CD14-positive monocyte (primary cell): Measurements from ENCODE around the gene OR5M8. TPM values are rescaled to one million over a fixed set of nuclear protein-coding genes. Genes with fewer than 3 reads are reported as not detected.

ENCODE experiments used
- DNase-seq, 3 donors: peaks; one replicate each; pipeline ENCODE4 v3.0.0-alpha.2; 2011 to 2022
- H2AFZ ChIP-seq: 2 replicates; pipeline ENCODE4 v1.6.0; 2012; ENCODE audit warnings: mild to moderate bottlenecking, low read depth, low read length, inconsistent platforms; ENCODE audit not compliant: insufficient read depth, poor library complexity, severe bottlenecking
- H3K27ac ChIP-seq, 2 donors: 1 replicate in 1 of 2; 2 replicates in 1 of 2; pipeline ENCODE4 v1.5.1; 2012 to 2013; ENCODE audit warnings: low read length in 2 of 2, control low read depth in 1 of 2, inconsistent platforms in 1 of 2, low read depth in 1 of 2, mild to moderate bottlenecking in 1 of 2
- H3K27me3 ChIP-seq, 2 donors: one replicate each; pipeline versions ENCODE4 v1.6.0 to v1.6.1; 2011 to 2013; ENCODE audit warnings: low read length in 2 of 2; ENCODE audit not compliant: control insufficient read depth in 2 of 2, insufficient read depth in 2 of 2
- H3K36me3 ChIP-seq, 2 donors: replicated peaks in 1 of 2; 1 replicate in 1 of 2; 2 replicates in 1 of 2; pipeline versions ENCODE4 v1.5.1 to v1.6.1; 2012 to 2013; ENCODE audit warnings: low read length in 2 of 2, control low read depth in 1 of 2, inconsistent platforms in 1 of 2, mild to moderate bottlenecking in 1 of 2; ENCODE audit not compliant: insufficient read depth in 2 of 2, control insufficient read depth in 1 of 2
- H3K4me1 ChIP-seq, 2 donors: 1 replicate in 1 of 2; 2 replicates in 1 of 2; pipeline versions ENCODE4 v1.5.1 to v1.6.1; 2012 to 2013; ENCODE audit warnings: low read length in 2 of 2, control low read depth in 1 of 2, inconsistent platforms in 1 of 2, mild to moderate bottlenecking in 1 of 2, moderate library complexity in 1 of 2; ENCODE audit not compliant: insufficient read depth in 2 of 2, control insufficient read depth in 1 of 2
- H3K4me2 ChIP-seq: replicated peaks from 2 replicates; pipeline ENCODE3; 2012; ENCODE audit warnings: low read length, moderate library complexity, mild to moderate bottlenecking; ENCODE audit not compliant: poor library complexity, severe bottlenecking; ENCODE audit errors: extremely low read depth
- H3K4me3 ChIP-seq, 3 experiments: fragments of 200-600 bp in 1 of 3; sonication (generic) in 1 of 3; replicated peaks in 1 of 3; 1 replicate in 2 of 3; 2 replicates in 1 of 3; pipeline ENCODE4 v1.5.1; 2011 to 2013; ENCODE audit warnings: low read length in 3 of 3, mild to moderate bottlenecking in 3 of 3, control low read depth in 2 of 3, low read depth in 2 of 3, inconsistent platforms in 1 of 3, moderate library complexity in 1 of 3
- H3K79me2 ChIP-seq: 2 replicates; pipeline ENCODE4 v1.6.0; 2012; ENCODE audit warnings: mild to moderate bottlenecking, control low read depth, inconsistent platforms, low read length, moderate library complexity; ENCODE audit not compliant: insufficient read depth
- H3K9ac ChIP-seq: 2 replicates; pipeline ENCODE4 v1.6.0; 2017; ENCODE audit warnings: low read length, mild to moderate bottlenecking; ENCODE audit not compliant: insufficient read depth, poor library complexity, severe bottlenecking
- H3K9me3 ChIP-seq, 2 donors: replicated peaks in 1 of 2; 1 replicate in 1 of 2; 2 replicates in 1 of 2; pipeline versions ENCODE4 v1.5.1 to v1.6.1; 2012 to 2013; ENCODE audit warnings: low read length in 2 of 2, control low read depth in 1 of 2; ENCODE audit not compliant: control insufficient read depth in 1 of 2, insufficient read depth in 1 of 2
- H4K20me1 ChIP-seq: 2 replicates; pipeline ENCODE4 v1.6.0; 2012; ENCODE audit warnings: mild to moderate bottlenecking, low read length, control low read depth, moderate library complexity; ENCODE audit not compliant: insufficient read depth
- H3K27ac Mint-ChIP-seq, 7 donors: one replicate each; pipeline ENCODE4 v1.8.0; 2020; ENCODE audit warnings: mild to moderate bottlenecking in 7 of 7, mixed read lengths in 7 of 7, moderate library complexity in 6 of 7, inconsistent platforms in 2 of 7
- H3K27me3 Mint-ChIP-seq, 3 donors: one replicate each; pipeline ENCODE4 v1.8.0; 2021 to 2022; ENCODE audit warnings: low read depth in 3 of 3, mild to moderate bottlenecking in 3 of 3, mixed read lengths in 3 of 3, moderate library complexity in 3 of 3, inconsistent platforms in 1 of 3
- H3K36me3 Mint-ChIP-seq, 2 donors: one replicate each; pipeline ENCODE4 v1.8.0; 2020; ENCODE audit warnings: mixed read lengths in 2 of 2, inconsistent platforms in 1 of 2, mild to moderate bottlenecking in 1 of 2
- H3K4me1 Mint-ChIP-seq: one replicate; pipeline ENCODE4 v1.8.0; 2020; ENCODE audit warnings: mild to moderate bottlenecking, mixed read lengths
- H3K4me3 Mint-ChIP-seq, 2 donors: one replicate each; pipeline ENCODE4 v1.8.0; 2020; ENCODE audit warnings: mild to moderate bottlenecking in 2 of 2, mixed read lengths in 2 of 2, moderate library complexity in 1 of 2
- H3K9me3 Mint-ChIP-seq, 7 donors: one replicate each; pipeline ENCODE4 v1.8.0; 2020 to 2022; ENCODE audit warnings: mixed read lengths in 7 of 7, mild to moderate bottlenecking in 6 of 7, moderate library complexity in 6 of 7, inconsistent platforms in 2 of 7
- CTCF ChIP-seq: fragments of 200-600 bp; IDR thresholded peaks from one replicate; pipeline ENCODE4 v1.8.0; 2022; ENCODE audit warnings: antibody characterized with exemption, mild to moderate bottlenecking
- WGBS: methylation state at CpG from one replicate; pipeline ENCODE4 v1.1.5; 2013; ENCODE audit warnings: missing lambda C conversion rate; ENCODE audit not compliant: insufficient coverage; 5-methylcytosine and 5-hydroxymethylcytosine counted together
- intact Hi-C, 2 donors: fragments of 100-400 bp; cut with micrococcal nuclease; formaldehyde crosslinking; loops; one replicate each; pipeline versions ENCODE4 v1.15.0 to v1.15.1; 2023
- polyA plus RNA-seq, 3 donors: library from polyadenylated mRNA; depleted of rRNA in 1 of 3; unstranded in 2 of 3; stranded (reverse) in 1 of 3; fragments of 300-500 nt in 2 of 3; fragments of >200 nt in 1 of 3; fragmentation: Illumina TruSeq in 2 of 3; gene quantifications; 1 replicate in 2 of 3; 2 replicates in 1 of 3; pipeline ENCODE4 v1.2.3, GENCODE V29; 2012 to 2021

OR5M8 gene
- polyA plus RNA-seq, 3 donors: not detected

GRCh38 chr11:56513280-56513679 is 22.1 kb upstream of the OR5M8 start:
- Mint-ChIP-seq H3K36me3 (no peaks in the 10 kb centered on the region), H3K4me3 (no peak overlapping the region), H3K27ac (no peak overlapping the region), H3K9me3 (peaks cover 0 to 3% (median 2%) of the 10 kb centered on the region in 7 donors), H3K27me3 (no peaks in the 10 kb centered on the region), H3K4me1 (no peaks in the 10 kb centered on the region)
- intact Hi-C loops: no loop called here
- H3K36me3 ChIP-seq: no peaks in the 10 kb centered on the region
- H3K27ac ChIP-seq: no peak overlapping the region
- TF ChIP-seq CTCF: no peak
- no peaks in the 10 kb centered on the region for H4K20me1 ChIP-seq
- H3K4me1 ChIP-seq: no peaks in the 10 kb centered on the region
- no peak overlapping the region for H2AFZ ChIP-seq
- H3K4me3 ChIP-seq: no peak overlapping the region
- no peaks in the 10 kb centered on the region for H3K27me3 ChIP-seq
- no peak for DNase-seq
- no peak overlapping the region for H3K4me2 ChIP-seq
- H3K79me2 ChIP-seq: no peaks in the 10 kb centered on the region
- WGBS: no CpG with 5 or more reads among the region's 1 CpG
- H3K9ac ChIP-seq: no peak overlapping the region
- H3K9me3 ChIP-seq: peaks cover 0 to 7% of the 10 kb centered on the region in 2 donors

GRCh38 chr11:56509439-56509838 is 18.3 kb upstream of the OR5M8 start:
- intact Hi-C loops: no loop called here
- Mint-ChIP-seq H3K27ac (no peak overlapping the region), H3K9me3 (peaks cover 1 to 6% (median 2%) of the 10 kb centered on the region in 7 donors), H3K4me3 (no peak overlapping the region), H3K27me3 (no peaks in the 10 kb centered on the region), H3K4me1 (no peaks in the 10 kb centered on the region), H3K36me3 (no peaks in the 10 kb centered on the region)
- Histone ChIP-seq H2AFZ (no peak overlapping the region), H3K27ac (no peak overlapping the region), H3K36me3 (no peaks in the 10 kb centered on the region), H3K27me3 (no peaks in the 10 kb centered on the region), H4K20me1 (no peaks in the 10 kb centered on the region), H3K4me1 (no peaks in the 10 kb centered on the region), H3K9ac (no peak overlapping the region), H3K9me3 (peaks cover 0 to 7% of the 10 kb centered on the region in 2 donors), H3K4me3 (no peak overlapping the region), H3K79me2 (no peaks in the 10 kb centered on the region), H3K4me2 (no peak overlapping the region)
- no peak for TF ChIP-seq CTCF
- no CpG with 5 or more reads among the region's 1 CpG for WGBS
- no peak for DNase-seq
